ENCODE measurements around the gene PPP2R5D.

The PPP2R5D gene

DNA sequence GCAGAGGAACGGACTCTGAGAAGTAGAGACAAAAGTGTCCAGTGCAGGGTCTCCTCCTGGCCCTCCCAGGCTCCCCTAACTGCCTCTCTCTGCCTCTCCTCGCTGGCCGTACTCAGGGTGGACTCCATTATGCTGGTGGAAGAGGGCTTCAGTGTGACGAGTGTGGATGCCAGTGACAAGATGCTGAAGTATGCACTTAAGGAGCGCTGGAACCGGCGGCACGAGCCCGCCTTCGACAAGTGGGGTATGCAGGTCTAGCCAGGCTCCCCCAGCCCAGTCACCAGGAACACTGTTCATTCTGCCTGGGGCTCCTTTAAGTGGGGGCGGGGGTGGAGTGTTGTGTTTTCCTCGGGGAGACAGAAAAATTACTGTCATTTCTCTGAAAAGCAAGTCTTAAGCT is 22.3 kb upstream of the PPP2R5D start:
- no peak overlapping the region for H3K4me2 ChIP-seq (ENCODE audit: low read length)
- H3K79me2 ChIP-seq (ENCODE audit: insufficient read depth, low read length) = no peaks in the 10 kb centered on the region
- H3K4me1 ChIP-seq (ENCODE audit: insufficient read depth, low read length, severe bottlenecking) = peaks cover 9% of the 10 kb centered on the region
- no peaks in the 10 kb centered on the region for H3K9me2 ChIP-seq (ENCODE audit: low read depth, low read length)
- H3K9me3 ChIP-seq (ENCODE audit: low read length) = no peaks in the 10 kb centered on the region
- H4K20me1 ChIP-seq (ENCODE audit: insufficient read depth, low read length) = no peaks in the 10 kb centered on the region
- H3K27ac ChIP-seq (ENCODE audit: low read depth, low read length, poor library complexity, severe bottlenecking) = no peak overlapping the region
- H2AFZ ChIP-seq (ENCODE audit: low read length) = no peak overlapping the region
- H3F3A ChIP-seq (ENCODE audit: insufficient read depth, low read length) = no peaks in the 10 kb centered on the region
- H3K27me3 ChIP-seq (ENCODE audit: insufficient read depth, low read length) = no peaks in the 10 kb centered on the region
- TF ChIP-seq EZH2 (IDR thresholded peaks at IDR 0.05; ENCODE audit: borderline replicate concordance, low read length) = no peak
- TF ChIP-seq, protein P1, sequence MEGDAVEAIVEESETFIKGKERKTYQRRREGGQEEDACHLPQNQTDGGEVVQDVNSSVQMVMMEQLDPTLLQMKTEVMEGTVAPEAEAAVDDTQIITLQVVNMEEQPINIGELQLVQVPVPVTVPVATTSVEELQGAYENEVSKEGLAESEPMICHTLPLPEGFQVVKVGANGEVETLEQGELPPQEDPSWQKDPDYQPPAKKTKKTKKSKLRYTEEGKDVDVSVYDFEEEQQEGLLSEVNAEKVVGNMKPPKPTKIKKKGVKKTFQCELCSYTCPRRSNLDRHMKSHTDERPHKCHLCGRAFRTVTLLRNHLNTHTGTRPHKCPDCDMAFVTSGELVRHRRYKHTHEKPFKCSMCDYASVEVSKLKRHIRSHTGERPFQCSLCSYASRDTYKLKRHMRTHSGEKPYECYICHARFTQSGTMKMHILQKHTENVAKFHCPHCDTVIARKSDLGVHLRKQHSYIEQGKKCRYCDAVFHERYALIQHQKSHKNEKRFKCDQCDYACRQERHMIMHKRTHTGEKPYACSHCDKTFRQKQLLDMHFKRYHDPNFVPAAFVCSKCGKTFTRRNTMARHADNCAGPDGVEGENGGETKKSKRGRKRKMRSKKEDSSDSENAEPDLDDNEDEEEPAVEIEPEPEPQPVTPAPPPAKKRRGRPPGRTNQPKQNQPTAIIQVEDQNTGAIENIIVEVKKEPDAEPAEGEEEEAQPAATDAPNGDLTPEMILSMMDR (IDR thresholded peaks at IDR 0.05; ENCODE audit: low read length) = no peak
- H3K36me3 ChIP-seq (ENCODE audit: insufficient read depth, low read length) = peaks cover 21% of the 10 kb centered on the region; the same call in 1 of the 2 replicates
- H3K4me3 ChIP-seq (ENCODE audit: low read depth, low read length, poor library complexity, severe bottlenecking) = no peak overlapping the region
- H3K9ac ChIP-seq (ENCODE audit: low read length) = no peak overlapping the region

- Histone ChIP-seq H3K9me3 (ENCODE audit: low read length) (no peaks in the 10 kb centered on the region), H3K9me2 (ENCODE audit: low read depth, low read length) (no peaks in the 10 kb centered on the region), H3K27me3 (ENCODE audit: insufficient read depth, low read length) (no peaks in the 10 kb centered on the region), H3K4me1 (ENCODE audit: insufficient read depth, low read length, severe bottlenecking) (peaks cover 9% of the 10 kb centered on the region), H3K4me2 (ENCODE audit: low read length) (no peak overlapping the region), H3K27ac (ENCODE audit: low read depth, low read length, poor library complexity, severe bottlenecking) (no peak overlapping the region), H3F3A (ENCODE audit: insufficient read depth, low read length) (no peaks in the 10 kb centered on the region), H4K20me1 (ENCODE audit: insufficient read depth, low read length) (no peaks in the 10 kb centered on the region), H3K79me2 (ENCODE audit: insufficient read depth, low read length) (no peaks in the 10 kb centered on the region), H3K4me3 (ENCODE audit: low read depth, low read length, poor library complexity, severe bottlenecking) (no peak overlapping the region), H3K9ac (ENCODE audit: low read length) (no peak overlapping the region), H2AFZ (ENCODE audit: low read length) (no peak overlapping the region), H3K36me3 (ENCODE audit: insufficient read depth, low read length) (peaks cover 21% of the 10 kb centered on the region; the same call in 1 of the 2 replicates)
- no peak for TF ChIP-seq EZH2 (IDR thresholded peaks at IDR 0.05; ENCODE audit: borderline replicate concordance, low read length)
- TF ChIP-seq, protein P1 (IDR thresholded peaks at IDR 0.05; ENCODE audit: low read length) = no peak
These were observed 21.7 kb upstream of the PPP2R5D start for GRCh38 chr6:42962502-42963178.

- H3K27ac ChIP-seq (ENCODE audit: low read depth, low read length, poor library complexity, severe bottlenecking) = no peak overlapping the region
- no peak overlapping the region for H3K4me3 ChIP-seq (ENCODE audit: low read depth, low read length, poor library complexity, severe bottlenecking)
- H3K9ac ChIP-seq (ENCODE audit: low read length) = no peak overlapping the region
- H3K4me1 ChIP-seq (ENCODE audit: insufficient read depth, low read length, severe bottlenecking) = peaks cover 9% of the 10 kb centered on the region
- no peaks in the 10 kb centered on the region for H3K9me3 ChIP-seq (ENCODE audit: low read length)
- H3K27me3 ChIP-seq (ENCODE audit: insufficient read depth, low read length) = no peaks in the 10 kb centered on the region
- no peak overlapping the region for H3K4me2 ChIP-seq (ENCODE audit: low read length)
- H3K9me2 ChIP-seq (ENCODE audit: low read depth, low read length) = no peaks in the 10 kb centered on the region
- H2AFZ ChIP-seq (ENCODE audit: low read length) = no peak overlapping the region
- H4K20me1 ChIP-seq (ENCODE audit: insufficient read depth, low read length) = no peaks in the 10 kb centered on the region
- TF ChIP-seq, protein P1 (IDR thresholded peaks at IDR 0.05; ENCODE audit: low read length) = no peak
- no peak for TF ChIP-seq EZH2 (IDR thresholded peaks at IDR 0.05; ENCODE audit: borderline replicate concordance, low read length)
- H3K36me3 ChIP-seq (ENCODE audit: insufficient read depth, low read length) = peaks cover 23% of the 10 kb centered on the region; the same call in 1 of the 2 replicates
- H3K79me2 ChIP-seq (ENCODE audit: insufficient read depth, low read length) = no peaks in the 10 kb centered on the region
- no peaks in the 10 kb centered on the region for H3F3A ChIP-seq (ENCODE audit: insufficient read depth, low read length)
These were observed 21.1 kb upstream of the PPP2R5D start for GRCh38 chr6:42963179-42963854.

Measured in OCI-LY1 (cell line).